ENCODE measurements around the gene CBLN3.

CBLN3 gene

GRCh38 chr14:24378981-24379906, 50.2 kb downstream of the CBLN3 start:
- FAIRE-seq, result no peak

GRCh38 chr14:24378327-24378726, 51.1 kb downstream of the CBLN3 start:
- no peak for FAIRE-seq

DNA sequence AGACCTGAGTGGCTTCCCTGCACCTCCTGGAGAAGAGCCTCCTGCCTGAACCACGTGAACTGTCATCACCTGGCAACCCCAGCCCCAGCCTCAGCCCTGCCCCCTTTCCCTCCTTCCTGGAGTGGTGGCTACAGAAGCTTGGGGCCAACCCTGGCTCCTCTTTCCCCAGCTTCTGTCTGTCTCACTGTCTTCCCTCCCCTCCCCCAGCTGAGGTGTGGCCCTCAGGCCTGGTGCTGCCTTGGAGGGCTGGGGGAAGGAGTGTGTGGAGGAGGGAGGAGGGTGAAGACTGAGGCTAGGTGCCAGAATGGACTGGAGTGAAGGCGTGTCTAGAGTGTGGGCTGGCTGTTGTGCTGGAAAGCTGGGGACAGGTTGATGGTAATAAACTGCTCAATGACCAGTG, 51.8 kb downstream of the CBLN3 start:
- FAIRE-seq, result no peak

DNA sequence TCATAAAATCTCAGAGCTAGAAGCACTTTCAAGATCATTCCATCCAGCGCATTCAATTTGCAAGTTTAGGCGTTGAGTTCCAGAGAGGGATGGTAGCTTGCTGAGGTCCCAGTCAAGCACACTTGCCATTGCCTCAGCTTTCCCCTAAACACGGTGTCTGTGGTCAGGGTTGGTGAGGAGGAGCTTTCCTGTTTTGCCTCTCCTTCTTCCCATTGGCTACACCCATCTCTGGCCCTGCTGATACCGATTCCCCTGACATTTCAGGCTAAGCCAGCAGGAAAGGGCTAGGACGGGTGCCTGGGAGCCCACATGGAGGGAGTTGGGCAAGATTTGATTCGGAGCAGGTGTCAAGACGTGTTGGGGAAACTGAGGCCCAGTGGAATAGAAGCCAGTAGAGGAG, 52.3 kb downstream of the CBLN3 start:
- FAIRE-seq, result no peak

All from endometrium (tissue), 2 donors.